ENCODE results near the gene GLB1L3.
"Not testable (repeated sequence)": the region's sequence is repeated elsewhere in the genome, so short reads cannot be mapped to it uniquely, and the experiment has no call there.

The GLB1L3 gene

DNA sequence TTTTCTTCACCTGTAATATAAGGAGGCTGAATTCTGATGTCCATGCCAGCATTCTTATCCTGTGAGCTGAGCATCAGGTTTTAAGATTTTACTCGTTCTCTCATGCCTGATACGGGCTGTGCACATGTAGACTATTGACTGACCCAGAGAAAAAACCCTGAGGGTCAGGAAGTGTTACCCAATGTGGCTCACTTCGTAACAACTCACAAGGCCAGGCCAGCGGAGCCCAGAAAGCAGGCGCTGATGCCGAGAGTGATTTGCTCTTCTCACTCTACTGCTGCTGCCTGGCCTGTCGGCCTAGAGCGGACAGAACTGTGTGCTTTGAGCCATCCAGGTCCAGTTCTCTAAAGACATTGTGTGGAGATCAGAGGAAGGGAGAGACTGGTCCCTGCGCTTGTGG is 33.8 kb upstream of the GLB1L3 start:
- Mint-ChIP-seq H3K36me3 (peaks cover 15% of the 10 kb centered on the region), H3K27me3 (no peaks in the 10 kb centered on the region), H3K4me1 (peaks cover 7% of the 10 kb centered on the region), H3K4me3 (no peak overlapping the region), H3K27ac (no peak overlapping the region), H3K9me3 (no peaks in the 10 kb centered on the region)
- no peak for DNase-seq (ENCODE audit: low spot score in 2 of 2)
- ATAC-seq (ENCODE audit: low read depth): no peak

DNA sequence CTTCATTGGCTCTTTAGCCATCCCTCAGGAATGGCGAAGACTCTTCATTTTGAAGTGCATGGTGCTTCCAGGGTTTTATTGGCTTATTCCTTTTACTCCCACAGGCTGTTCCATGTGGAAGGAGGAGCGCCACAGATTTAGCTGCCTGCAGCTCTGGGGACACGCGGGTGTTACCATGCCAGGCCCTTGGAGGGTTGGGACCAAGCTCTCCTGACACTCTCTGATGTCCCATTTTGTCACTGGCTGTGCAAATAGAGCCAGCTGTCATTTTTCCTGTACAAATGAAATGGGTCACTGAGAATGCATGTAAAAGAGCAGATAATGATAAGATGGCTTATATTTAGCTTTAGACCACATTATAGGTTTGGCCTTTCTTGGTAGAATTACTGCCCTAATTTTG is 32.3 kb upstream of the GLB1L3 start:
- Mint-ChIP-seq H3K27ac (no peak overlapping the region), H3K27me3 (no peaks in the 10 kb centered on the region), H3K9me3 (no peaks in the 10 kb centered on the region), H3K4me1 (peaks cover 7% of the 10 kb centered on the region), H3K36me3 (peaks cover 16% of the 10 kb centered on the region), H3K4me3 (no peak overlapping the region)
- no peak for DNase-seq (ENCODE audit: low spot score in 2 of 2)
- ATAC-seq (ENCODE audit: low read depth): no peak

DNA sequence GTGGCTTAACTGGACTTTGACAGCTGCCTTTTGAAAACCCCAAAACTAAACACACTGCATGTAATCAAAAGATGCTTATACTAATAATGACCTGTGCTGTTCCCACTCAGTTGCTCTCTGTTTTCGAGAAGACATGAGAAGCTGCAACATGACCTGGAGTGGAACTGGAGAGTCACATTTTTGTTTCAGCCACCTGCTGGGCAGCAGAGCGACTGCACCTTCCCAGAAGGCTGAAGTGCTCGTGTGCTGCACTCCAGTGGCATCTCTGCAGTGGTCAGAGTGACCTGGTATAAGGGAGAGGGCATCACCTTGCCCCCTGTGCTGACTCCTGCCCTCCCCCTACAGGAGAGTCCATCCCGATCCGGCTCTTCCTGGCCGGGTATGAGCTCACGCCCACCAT is 31.6 kb upstream of the GLB1L3 start:
- ATAC-seq (ENCODE audit: low read depth) (peak; percentile 89), DNase-seq (ENCODE audit: low spot score in 2 of 2) (peak; percentile 32 to 40)
- Mint-ChIP-seq H3K9me3 (no peaks in the 10 kb centered on the region), H3K4me3 (no peak overlapping the region), H3K27ac (no peak overlapping the region), H3K36me3 (peaks cover 16% of the 10 kb centered on the region), H3K4me1 (peaks cover 7% of the 10 kb centered on the region), H3K27me3 (no peaks in the 10 kb centered on the region)

DNA sequence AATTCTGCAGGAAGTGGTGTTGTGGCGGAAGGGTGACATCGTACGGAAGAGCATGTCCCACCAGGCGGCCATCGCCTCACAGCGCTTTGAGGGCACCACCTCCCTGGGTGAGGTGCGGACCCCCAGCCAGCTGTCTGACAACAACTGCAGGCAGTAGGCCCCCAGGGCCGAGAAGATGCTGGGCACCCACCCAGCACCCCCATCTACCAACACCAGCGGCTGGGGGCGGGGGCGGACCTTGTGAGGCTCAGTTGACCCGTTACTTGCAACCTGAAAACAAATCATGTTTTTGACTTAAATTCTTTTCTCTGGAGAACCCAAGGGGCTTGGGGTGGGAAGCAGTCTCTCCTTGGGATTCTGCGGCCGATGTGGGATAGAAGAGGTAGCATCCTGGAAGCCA is 30.7 kb upstream of the GLB1L3 start:
- DNase-seq (ENCODE audit: low spot score in 2 of 2): no peak
- Mint-ChIP-seq H3K9me3 (no peaks in the 10 kb centered on the region), H3K4me1 (peaks cover 7% of the 10 kb centered on the region), H3K4me3 (no peak overlapping the region), H3K27ac (no peak overlapping the region), H3K27me3 (no peaks in the 10 kb centered on the region), H3K36me3 (peaks cover 16% of the 10 kb centered on the region)
- ATAC-seq (ENCODE audit: low read depth): no peak

DNA sequence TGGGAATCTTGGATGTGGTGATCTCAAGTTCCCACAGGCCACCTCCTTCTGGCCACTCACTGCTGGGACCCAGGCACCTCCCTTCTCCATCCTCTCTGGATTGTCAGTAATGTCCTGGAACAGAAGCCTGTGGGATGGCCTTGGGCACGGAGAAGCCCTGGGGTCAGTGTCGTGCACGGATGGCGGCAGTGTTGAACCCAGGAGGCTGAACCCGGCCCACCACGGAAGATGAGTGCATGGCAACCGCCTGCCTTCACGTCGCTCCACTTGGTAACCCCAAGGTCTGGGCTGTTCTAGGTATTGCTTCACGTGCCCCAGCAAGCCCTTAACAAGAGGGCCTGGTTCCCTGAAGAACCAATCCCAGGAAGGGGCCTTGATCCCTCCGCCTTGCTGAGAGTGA is 30.1 kb upstream of the GLB1L3 start:
- H3K27ac Mint-ChIP-seq: no peak overlapping the region
- H3K9me3 Mint-ChIP-seq: no peaks in the 10 kb centered on the region
- H3K27me3 Mint-ChIP-seq: no peaks in the 10 kb centered on the region
- DNase-seq (ENCODE audit: low spot score in 2 of 2) (no peak), ATAC-seq (ENCODE audit: low read depth) (no peak)
- H3K4me3 Mint-ChIP-seq: no peak overlapping the region
- H3K4me1 Mint-ChIP-seq: peaks cover 7% of the 10 kb centered on the region
- peaks cover 16% of the 10 kb centered on the region for H3K36me3 Mint-ChIP-seq

DNA sequence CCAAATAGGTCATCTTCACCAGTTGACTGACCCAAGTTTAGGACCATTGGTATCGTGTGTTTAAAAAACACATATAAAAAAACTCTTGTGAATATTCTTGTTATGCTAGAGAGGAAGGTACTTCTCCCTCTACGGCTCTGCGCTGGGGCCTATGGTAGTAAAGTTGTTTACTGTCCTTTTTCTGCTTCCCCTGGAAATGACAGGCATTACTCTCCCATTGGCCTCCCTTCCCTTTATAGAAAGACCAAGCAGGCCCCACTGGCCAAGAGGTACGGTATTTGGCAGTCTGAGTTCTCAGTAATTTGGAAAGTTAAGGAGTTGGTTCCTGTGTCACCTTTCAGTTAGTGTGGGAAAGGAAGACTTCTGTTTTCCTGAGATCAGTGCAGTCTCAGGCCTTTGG is 29.5 kb upstream of the GLB1L3 start:
- Mint-ChIP-seq H3K27me3 (no peaks in the 10 kb centered on the region), H3K4me3 (no peak overlapping the region), H3K27ac (no peak overlapping the region), H3K9me3 (no peaks in the 10 kb centered on the region), H3K36me3 (peaks cover 16% of the 10 kb centered on the region), H3K4me1 (peaks cover 7% of the 10 kb centered on the region)
- ATAC-seq (ENCODE audit: low read depth) (no peak), DNase-seq (ENCODE audit: low spot score in 2 of 2) (no peak)

DNA sequence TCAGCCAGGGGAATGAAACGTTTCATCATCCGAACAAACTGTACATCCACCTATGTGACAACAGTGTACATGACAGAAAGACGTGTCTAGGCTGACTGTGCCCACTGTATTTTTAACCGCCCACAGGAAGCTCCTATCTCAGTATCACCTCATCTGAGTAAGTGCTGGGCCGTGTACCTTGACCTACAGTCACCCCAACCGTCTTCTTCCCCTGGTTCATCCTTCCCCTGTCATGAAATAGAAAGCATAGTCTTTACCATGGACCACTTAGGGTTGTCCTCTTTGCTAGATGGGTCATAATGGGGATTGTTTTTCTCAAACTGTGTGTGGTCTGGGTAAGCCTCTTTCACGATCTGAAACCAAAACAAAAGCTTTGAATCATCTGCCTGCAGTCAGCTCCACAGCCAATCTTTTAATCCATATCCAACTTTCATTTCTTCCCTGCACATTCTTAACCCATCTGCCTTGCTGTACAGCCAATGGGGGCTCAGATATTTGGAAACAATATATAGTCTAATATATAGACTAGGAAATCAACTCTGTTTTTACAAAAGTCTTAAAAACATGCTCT is 27.2 kb upstream of the GLB1L3 start:
- Mint-ChIP-seq H3K4me1 (peaks cover 14% of the 10 kb centered on the region), H3K4me3 (no peak overlapping the region), H3K27me3 (no peaks in the 10 kb centered on the region), H3K36me3 (peaks cover 11% of the 10 kb centered on the region), H3K27ac (no peak overlapping the region), H3K9me3 (no peaks in the 10 kb centered on the region)
- ATAC-seq (ENCODE audit: low read depth): no peak
- no peak for DNase-seq (ENCODE audit: low spot score in 2 of 2)

DNA sequence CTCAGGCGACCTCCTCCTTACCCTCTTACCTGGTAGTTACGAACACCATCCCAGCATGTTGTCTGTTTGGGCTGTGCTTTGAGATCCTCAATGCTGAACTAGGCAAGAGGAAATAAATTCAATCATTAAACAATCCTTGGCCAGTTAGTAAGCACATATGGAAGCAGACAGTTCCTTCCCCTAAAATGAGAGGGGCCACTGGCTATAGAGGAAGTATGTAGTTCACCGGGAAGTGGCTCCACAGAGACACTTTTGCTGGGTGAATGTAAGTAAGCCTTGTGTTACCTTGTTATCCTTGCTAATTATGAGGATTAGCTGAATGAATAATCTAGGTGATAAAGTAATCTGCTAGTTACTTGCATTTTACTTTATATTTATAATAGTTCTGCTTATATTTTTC is 25.9 kb upstream of the GLB1L3 start:
- H3K36me3 Mint-ChIP-seq: peaks cover 11% of the 10 kb centered on the region
- no peak overlapping the region for H3K4me3 Mint-ChIP-seq
- DNase-seq (ENCODE audit: low spot score in 2 of 2) (no peak), ATAC-seq (ENCODE audit: low read depth) (no peak)
- no peaks in the 10 kb centered on the region for H3K9me3 Mint-ChIP-seq
- H3K4me1 Mint-ChIP-seq: peaks cover 13% of the 10 kb centered on the region
- no peak overlapping the region for H3K27ac Mint-ChIP-seq
- no peaks in the 10 kb centered on the region for H3K27me3 Mint-ChIP-seq

DNA sequence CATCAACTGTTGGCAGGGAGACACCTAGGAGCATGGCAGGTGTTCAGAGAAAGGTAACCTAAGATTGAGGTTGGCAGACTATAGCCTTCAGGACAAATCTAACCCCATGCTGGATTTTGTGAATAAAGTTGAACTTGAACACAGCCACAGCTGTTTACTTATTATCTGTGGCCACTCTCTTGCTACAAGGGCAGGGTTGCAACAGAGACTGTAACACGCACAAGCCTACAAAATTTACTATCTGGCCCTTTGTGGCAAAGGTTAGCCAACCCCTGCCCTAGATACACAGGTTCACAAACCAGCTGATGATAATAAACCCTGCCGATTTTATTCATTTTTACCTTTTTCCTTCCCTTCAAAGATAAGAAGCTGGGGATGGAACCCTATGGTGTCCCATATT is 25.5 kb upstream of the GLB1L3 start:
- Mint-ChIP-seq H3K4me3 (no peak overlapping the region), H3K36me3 (peaks cover 11% of the 10 kb centered on the region), H3K27ac (no peak overlapping the region), H3K9me3 (no peaks in the 10 kb centered on the region), H3K27me3 (no peaks in the 10 kb centered on the region), H3K4me1 (peaks cover 13% of the 10 kb centered on the region)
- no peak for ATAC-seq (ENCODE audit: low read depth)
- DNase-seq (ENCODE audit: low spot score in 2 of 2): no peak

DNA sequence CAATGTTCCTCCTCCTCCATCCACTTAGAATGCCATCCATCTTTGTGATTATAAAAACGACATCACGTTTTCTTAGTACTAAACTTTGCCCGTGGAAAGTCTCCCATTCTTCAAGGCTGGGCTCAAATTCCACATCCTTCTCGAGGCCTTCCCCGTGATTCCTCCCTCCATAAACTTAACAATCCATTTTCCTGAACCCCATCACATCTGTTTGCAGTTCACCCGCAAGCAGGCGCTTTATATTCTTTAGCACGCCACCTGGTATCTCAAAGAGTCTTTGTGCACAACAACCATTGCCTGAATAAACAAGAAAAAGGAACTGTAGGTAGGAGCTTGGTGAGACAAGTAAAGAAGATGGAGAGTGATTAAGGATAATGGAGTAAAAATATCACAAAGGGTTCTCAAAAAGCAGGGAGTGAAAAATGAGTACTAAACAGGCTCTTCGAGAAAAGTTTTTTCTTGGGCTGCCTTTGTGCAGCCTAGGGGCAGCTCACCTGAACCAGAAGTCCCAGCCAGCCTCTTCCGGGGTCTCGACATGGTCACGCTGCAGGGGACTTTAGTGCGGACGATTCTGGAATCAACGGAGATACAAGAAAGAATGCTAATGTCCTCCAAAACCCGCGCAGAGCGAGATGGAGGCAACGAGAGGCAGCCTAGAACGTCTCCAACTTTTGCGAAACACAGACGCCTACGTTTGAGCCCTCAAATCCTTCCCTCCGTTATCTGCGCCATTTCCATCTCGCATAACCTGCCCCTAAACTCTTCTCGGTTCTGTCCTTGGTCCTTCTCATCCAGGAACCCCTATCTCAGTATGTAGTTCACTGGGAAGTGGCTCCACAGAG is 23.6 kb upstream of the GLB1L3 start:
- peak; percentile 2 for ATAC-seq (ENCODE audit: low read depth)
- H3K36me3 Mint-ChIP-seq: peaks cover 8% of the 10 kb centered on the region
- H3K9me3 Mint-ChIP-seq: no peaks in the 10 kb centered on the region
- no peak for DNase-seq (ENCODE audit: low spot score in 2 of 2)
- peaks cover 13% of the 10 kb centered on the region for H3K4me1 Mint-ChIP-seq
- no peaks in the 10 kb centered on the region for H3K27me3 Mint-ChIP-seq
- peak overlapping the region; percentile 69 for H3K27ac Mint-ChIP-seq
- H3K4me3 Mint-ChIP-seq: peak overlapping the region; percentile 90

DNA sequence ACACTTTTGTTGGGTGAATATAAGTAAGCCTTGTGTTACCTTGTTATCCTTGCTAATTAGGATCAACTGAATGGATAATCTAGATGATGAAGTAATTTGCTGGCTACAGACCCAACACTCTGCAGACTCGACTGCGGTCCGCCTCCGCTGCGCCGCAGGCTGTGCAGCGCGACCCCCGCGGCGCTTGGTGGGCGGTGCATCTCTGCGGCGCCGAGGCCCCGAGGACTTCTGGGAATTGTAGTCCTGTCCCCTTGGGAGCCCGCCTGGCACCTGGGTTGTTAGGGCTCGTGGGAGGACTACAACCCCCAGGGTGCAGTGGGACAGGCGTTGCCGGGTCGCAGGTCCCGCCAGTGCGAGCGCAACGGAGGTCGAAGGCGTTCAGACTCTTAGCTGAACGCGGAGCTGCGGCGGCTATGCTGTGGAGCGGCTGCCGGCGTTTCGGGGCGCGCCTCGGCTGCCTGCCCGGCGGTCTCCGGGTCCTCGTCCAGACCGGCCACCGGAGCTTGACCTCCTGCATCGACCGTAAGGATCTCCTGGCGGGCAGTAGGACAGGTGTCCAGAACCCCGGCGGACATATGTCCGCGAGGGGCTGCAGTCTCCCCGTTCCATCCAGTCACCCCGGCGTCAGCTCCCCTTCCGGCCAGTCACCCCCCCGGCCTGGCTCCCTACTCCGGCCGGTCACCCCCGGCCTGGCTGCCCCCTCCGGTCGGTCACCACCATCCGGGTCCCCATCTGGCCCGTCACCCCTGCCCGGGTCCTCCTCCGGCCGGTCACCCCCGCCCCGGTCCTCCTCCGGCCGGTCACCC is 22.8 kb upstream of the GLB1L3 start, which contains the start of the genes ACAD8 and THYN1:
Gene ACAD8 (plus strand): TSS at position 381 of the 806 bp plus-strand sequence. CDS start 33 bp downstream, at position 414.
Gene THYN1 (minus strand): TSS at position 165 of the 806 bp plus-strand sequence. CDS start 470 bp downstream, outside the sequence.
- DNase-seq (ENCODE audit: low spot score in 2 of 2) (peak; percentile 90 to 93), ATAC-seq (ENCODE audit: low read depth) (peak; percentile 99)
- Mint-ChIP-seq H3K36me3 (peaks cover 5% of the 10 kb centered on the region), H3K9me3 (no peaks in the 10 kb centered on the region), H3K27me3 (no peaks in the 10 kb centered on the region), H3K27ac (peak within 1 kb of the TSS; percentile 81), H3K4me1 (peaks cover 13% of the 10 kb centered on the region), H3K4me3 (peak within 1 kb of the TSS; percentile 90)

DNA sequence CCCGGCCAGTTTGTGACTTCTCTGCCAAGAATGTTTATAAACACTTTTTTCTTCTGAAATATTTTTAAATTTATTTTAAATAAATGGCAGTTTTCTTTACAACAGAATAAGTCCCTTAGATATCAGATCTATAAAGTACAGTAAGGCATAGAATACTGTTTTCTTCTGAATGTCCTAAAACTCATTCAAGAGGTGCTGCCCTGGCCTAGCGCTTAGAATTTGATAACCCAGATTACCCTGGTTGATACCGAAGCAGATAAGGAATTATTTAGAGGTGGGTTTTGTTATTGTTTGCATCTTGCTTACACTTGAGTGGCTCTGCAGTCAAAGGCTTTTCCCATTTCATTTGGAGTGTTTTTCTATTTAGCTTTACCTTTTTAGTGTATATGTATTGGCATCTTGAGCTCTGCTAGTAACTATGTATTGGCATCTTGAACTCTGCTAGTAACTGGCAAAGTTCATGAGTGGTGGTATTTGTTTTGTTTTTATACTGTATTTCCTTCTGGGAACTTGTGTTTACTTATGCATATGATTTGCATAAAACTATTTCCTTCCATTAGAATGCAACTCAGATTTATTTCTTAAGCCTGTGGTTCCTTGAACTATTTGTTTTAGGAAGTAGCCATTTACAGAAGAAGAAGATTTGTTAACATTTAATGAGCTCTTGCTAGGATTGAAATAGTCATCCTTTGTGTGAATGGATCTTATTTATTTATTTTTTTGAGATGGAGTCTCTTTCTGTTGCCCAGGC is 21.6 kb upstream of the GLB1L3 start:
- Mint-ChIP-seq H3K36me3 (peaks cover 9% of the 10 kb centered on the region), H3K4me3 (peak overlapping the region; percentile 90), H3K4me1 (peaks cover 13% of the 10 kb centered on the region), H3K9me3 (no peaks in the 10 kb centered on the region), H3K27ac (no peak overlapping the region), H3K27me3 (no peaks in the 10 kb centered on the region)
- DNase-seq (ENCODE audit: low spot score in 2 of 2) (no peak), ATAC-seq (ENCODE audit: low read depth) (no peak)

DNA sequence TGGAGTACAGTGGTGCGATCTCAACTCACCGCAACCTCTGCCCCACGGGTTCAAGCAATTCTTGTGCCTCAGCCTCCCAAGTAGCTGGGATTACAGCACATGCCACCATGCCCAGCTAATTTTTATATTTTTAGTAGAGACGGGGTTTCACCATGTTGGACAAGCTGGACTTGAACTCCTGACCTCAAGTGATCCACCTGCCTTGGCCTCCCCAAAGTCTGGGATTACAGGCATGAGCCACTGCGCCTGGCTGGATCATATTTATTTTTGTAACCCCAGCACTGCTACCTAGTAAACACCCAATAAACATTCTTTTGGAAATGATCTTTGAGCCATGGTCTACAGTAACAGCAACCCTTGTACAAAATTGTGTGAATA is 21.0 kb upstream of the GLB1L3 start:
- H3K4me3 Mint-ChIP-seq; H3K9me3 Mint-ChIP-seq; ATAC-seq (ENCODE audit: low read depth); H3K36me3 Mint-ChIP-seq; H3K27me3 Mint-ChIP-seq; DNase-seq (ENCODE audit: low spot score in 2 of 2); H3K27ac Mint-ChIP-seq: not testable (repeated sequence)
- H3K4me1 Mint-ChIP-seq: peaks cover 13% of the 10 kb centered on the region

All from memory B cell (primary cell).